ENCODE data around the gene QARS1.
A peak's percentile ranks its signal among the peaks of the same experiment; 100 is the strongest.

Gene QARS1

GRCh38 chr3:49104427-49105291 is at the start of gene QARS1:
TSS of gene QARS1 (minus strand) at chr3:49104757. CDS start at chr3:49104733, 24 bp downstream.
- DNase-seq (ENCODE audit: low read depth, low spot score): peak; percentile 93
- peak within 1 kb of the TSS; percentile 92 for H3K4me3 ChIP-seq (ENCODE audit: low read depth, low read length)
- in situ Hi-C loops (cut with HindIII; ENCODE audit: low sequenced_read_pairs): no loop called here
- no peak for TF ChIP-seq CTCF (IDR thresholded peaks at IDR 0.05; ENCODE audit: low read depth, low read length)

- H3K4me3 ChIP-seq (ENCODE audit: low read depth, low read length): no peak overlapping the region
- TF ChIP-seq CTCF (IDR thresholded peaks at IDR 0.05; ENCODE audit: low read depth, low read length): no peak
- in situ Hi-C loops (cut with HindIII; ENCODE audit: low sequenced_read_pairs): no loop called here
- DNase-seq (ENCODE audit: low read depth, low spot score): no peak
Measured at GRCh38 chr3:49153349-49153912, 48.9 kb upstream of the QARS1 start.

- in situ Hi-C loops (cut with HindIII; ENCODE audit: low sequenced_read_pairs): no loop called here
- DNase-seq (ENCODE audit: low read depth, low spot score): no peak
Measured at GRCh38 chr3:49151610-49152009, 47.1 kb upstream of the QARS1 start.

GRCh38 chr3:49148159-49148558 is 43.6 kb upstream of the QARS1 start:
- no peak for TF ChIP-seq CTCF (IDR thresholded peaks at IDR 0.05; ENCODE audit: low read depth, low read length)
- in situ Hi-C loops (cut with HindIII; ENCODE audit: low sequenced_read_pairs): no loop called here
- DNase-seq (ENCODE audit: low read depth, low spot score): no peak
- no peak overlapping the region for H3K4me3 ChIP-seq (ENCODE audit: low read depth, low read length)

More at GRCh38 chr3:49151610-49152009, 47.1 kb upstream of the QARS1 start:
- no peak overlapping the region for H3K4me3 ChIP-seq (ENCODE audit: low read depth, low read length)
- no peak for TF ChIP-seq CTCF (IDR thresholded peaks at IDR 0.05; ENCODE audit: low read depth, low read length)

- in situ Hi-C loops (cut with HindIII; ENCODE audit: low sequenced_read_pairs): no loop called here
- TF ChIP-seq CTCF (IDR thresholded peaks at IDR 0.05; ENCODE audit: low read depth, low read length): no peak
- no peak overlapping the region for H3K4me3 ChIP-seq (ENCODE audit: low read depth, low read length)
- no peak for DNase-seq (ENCODE audit: low read depth, low spot score)
Measured at GRCh38 chr3:49140080-49140479, 35.5 kb upstream of the QARS1 start.

- in situ Hi-C loops (cut with HindIII; ENCODE audit: low sequenced_read_pairs): no loop called here
- no peak for TF ChIP-seq CTCF (IDR thresholded peaks at IDR 0.05; ENCODE audit: low read depth, low read length)
Measured at GRCh38 chr3:49135499-49135898, 30.9 kb upstream of the QARS1 start.

More at GRCh38 chr3:49135499-49135898, 30.9 kb upstream of the QARS1 start:
- H3K4me3 ChIP-seq (ENCODE audit: low read depth, low read length): no peak overlapping the region
- no peak for DNase-seq (ENCODE audit: low read depth, low spot score)
